Hepatocyte (in vitro differentiated cells): ENCODE results near the gene CERK.

Experiments used
- CTCF ChIP-seq: fragments of 200-600 bp; sonication (generic); IDR thresholded peaks from 2 replicates; pipeline ENCODE4 v1.5.1; 2016; ENCODE audit warnings: antibody characterized with exemption, mild to moderate bottlenecking; ENCODE audit not compliant: poor library complexity
- EZH2 ChIP-seq: fragments of 200-600 bp; sonication (generic); IDR thresholded peaks from 2 replicates; pipeline ENCODE4 v1.6.1; 2016; ENCODE audit warnings: antibody characterized with exemption, mild to moderate bottlenecking, borderline replicate concordance

DNA sequence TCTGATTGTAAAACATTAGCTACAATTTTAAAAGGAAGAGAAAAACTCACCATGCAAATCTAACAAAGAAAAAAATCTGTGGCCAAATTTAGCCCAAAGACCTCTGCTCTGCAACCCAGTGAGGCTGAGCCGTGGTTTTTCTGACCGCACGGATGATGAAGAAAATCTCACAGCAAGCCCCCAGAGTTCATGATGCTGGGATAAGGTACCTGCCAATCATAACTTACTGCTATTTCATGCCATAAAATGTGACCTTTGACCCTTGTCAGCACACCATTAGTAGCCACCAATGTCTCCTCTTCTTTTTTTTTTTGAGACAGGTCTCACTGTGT is 11.1 kb downstream of the CERK start:
- no peak for TF ChIP-seq CTCF
- TF ChIP-seq EZH2 = no peak
